ENCODE data around the gene ARHGEF9.

Gene ARHGEF9

GRCh38 chrX:63765712-63766111 is 19.3 kb downstream of the ARHGEF9 start:
- no peak overlapping the region for H3K27ac ChIP-seq (ENCODE audit: low read depth, low read length)
- peaks cover 0 to 4% of the 10 kb centered on the region in 2 donors for H3K27me3 ChIP-seq (ENCODE audit: control insufficient read depth in 1 of 2, insufficient read depth in 2 of 2, low read length in 2 of 2)
- H3K4me1 ChIP-seq (ENCODE audit: insufficient read depth, low read length) = no peaks in the 10 kb centered on the region
- no peaks in the 10 kb centered on the region for H3K9me3 ChIP-seq (ENCODE audit: low read length)
- no peak overlapping the region for H3K4me3 ChIP-seq (ENCODE audit: low read depth in 1 of 2, low read length in 2 of 2)
- no peaks in the 10 kb centered on the region for H3K36me3 ChIP-seq (ENCODE audit: insufficient read depth, low read length)
- no peak overlapping the region for H3K9ac ChIP-seq (ENCODE audit: low read length)

GRCh38 chrX:63764946-63765345 is 20.1 kb downstream of the ARHGEF9 start:
- Histone ChIP-seq H3K27me3 (ENCODE audit: control insufficient read depth in 1 of 2, insufficient read depth in 2 of 2, low read length in 2 of 2) (peaks cover 0 to 8% of the 10 kb centered on the region in 2 donors), H3K4me1 (ENCODE audit: insufficient read depth, low read length) (no peaks in the 10 kb centered on the region)

GRCh38 chrX:63761639-63762038 is 23.4 kb downstream of the ARHGEF9 start:
- no peaks in the 10 kb centered on the region for H3K36me3 ChIP-seq (ENCODE audit: insufficient read depth, low read length)
- no peaks in the 10 kb centered on the region for H3K4me1 ChIP-seq (ENCODE audit: insufficient read depth, low read length)
- H3K9me3 ChIP-seq (ENCODE audit: low read length) = no peaks in the 10 kb centered on the region
- no peak overlapping the region for H3K4me3 ChIP-seq (ENCODE audit: low read depth in 1 of 2, low read length in 2 of 2)
- H3K9ac ChIP-seq (ENCODE audit: low read length) = no peak overlapping the region
- H3K27ac ChIP-seq (ENCODE audit: low read depth, low read length) = no peak overlapping the region
- H3K27me3 ChIP-seq (ENCODE audit: control insufficient read depth in 1 of 2, insufficient read depth in 2 of 2, low read length in 2 of 2) = peaks cover 0 to 8% of the 10 kb centered on the region in 2 donors

More at GRCh38 chrX:63764946-63765345, 20.1 kb downstream of the ARHGEF9 start:
- no peaks in the 10 kb centered on the region for H3K36me3 ChIP-seq (ENCODE audit: insufficient read depth, low read length)
- H3K9ac ChIP-seq (ENCODE audit: low read length) = no peak overlapping the region
- H3K9me3 ChIP-seq (ENCODE audit: low read length) = no peaks in the 10 kb centered on the region
- no peak overlapping the region for H3K27ac ChIP-seq (ENCODE audit: low read depth, low read length)
- H3K4me3 ChIP-seq (ENCODE audit: low read depth in 1 of 2, low read length in 2 of 2) = no peak overlapping the region

GRCh38 chrX:63758011-63758410 is 27.0 kb downstream of the ARHGEF9 start:
- H3K27me3 ChIP-seq (ENCODE audit: control insufficient read depth in 1 of 2, insufficient read depth in 2 of 2, low read length in 2 of 2) = peaks cover 0 to 8% of the 10 kb centered on the region in 2 donors
- H3K9me3 ChIP-seq (ENCODE audit: low read length) = no peaks in the 10 kb centered on the region
- no peak overlapping the region for H3K27ac ChIP-seq (ENCODE audit: low read depth, low read length)
- H3K4me3 ChIP-seq (ENCODE audit: low read depth in 1 of 2, low read length in 2 of 2) = no peak overlapping the region
- H3K4me1 ChIP-seq (ENCODE audit: insufficient read depth, low read length) = peaks cover 4% of the 10 kb centered on the region
- H3K9ac ChIP-seq (ENCODE audit: low read length) = no peak overlapping the region
- no peaks in the 10 kb centered on the region for H3K36me3 ChIP-seq (ENCODE audit: insufficient read depth, low read length)

GRCh38 chrX:63755892-63756291 is 29.1 kb downstream of the ARHGEF9 start:
- Histone ChIP-seq H3K27me3 (ENCODE audit: control insufficient read depth in 1 of 2, insufficient read depth in 2 of 2, low read length in 2 of 2) (peaks cover 0 to 3% of the 10 kb centered on the region in 2 donors), H3K9me3 (ENCODE audit: low read length) (no peaks in the 10 kb centered on the region), H3K36me3 (ENCODE audit: insufficient read depth, low read length) (no peaks in the 10 kb centered on the region), H3K4me3 (ENCODE audit: low read depth in 1 of 2, low read length in 2 of 2) (no peak overlapping the region), H3K4me1 (ENCODE audit: insufficient read depth, low read length) (peaks cover 19% of the 10 kb centered on the region), H3K9ac (ENCODE audit: low read length) (no peak overlapping the region), H3K27ac (ENCODE audit: low read depth, low read length) (no peak overlapping the region)

- Histone ChIP-seq H3K27me3 (ENCODE audit: control insufficient read depth in 1 of 2, insufficient read depth in 2 of 2, low read length in 2 of 2) (peaks cover 0 to under 1% of the 10 kb centered on the region in 2 donors), H3K9me3 (ENCODE audit: low read length) (no peaks in the 10 kb centered on the region), H3K9ac (ENCODE audit: low read length) (peak overlapping the region; percentile 85), H3K36me3 (ENCODE audit: insufficient read depth, low read length) (no peaks in the 10 kb centered on the region), H3K4me1 (ENCODE audit: insufficient read depth, low read length) (peaks cover 23% of the 10 kb centered on the region), H3K27ac (ENCODE audit: low read depth, low read length) (peak overlapping the region; percentile 52), H3K4me3 (ENCODE audit: low read depth in 1 of 2, low read length in 2 of 2) (peak overlapping the region; percentile 7 to 74)
These were observed 30.0 kb downstream of the ARHGEF9 start for GRCh38 chrX:63754860-63755579.

GRCh38 chrX:63754136-63754859 is 30.7 kb downstream of the ARHGEF9 start:
- Histone ChIP-seq H3K27me3 (ENCODE audit: control insufficient read depth in 1 of 2, insufficient read depth in 2 of 2, low read length in 2 of 2) (no peaks in the 10 kb centered on the region), H3K27ac (ENCODE audit: low read depth, low read length) (peak overlapping the region; percentile 52), H3K36me3 (ENCODE audit: insufficient read depth, low read length) (no peaks in the 10 kb centered on the region), H3K9ac (ENCODE audit: low read length) (peak overlapping the region; percentile 85), H3K4me1 (ENCODE audit: insufficient read depth, low read length) (peaks cover 25% of the 10 kb centered on the region), H3K9me3 (ENCODE audit: low read length) (no peaks in the 10 kb centered on the region), H3K4me3 (ENCODE audit: low read depth in 1 of 2, low read length in 2 of 2) (peak overlapping the region; percentile 7 to 74)

GRCh38 chrX:63751481-63751880 is 33.5 kb downstream of the ARHGEF9 start:
- Histone ChIP-seq H3K4me3 (ENCODE audit: low read depth in 1 of 2, low read length in 2 of 2) (no peak overlapping the region), H3K27me3 (ENCODE audit: control insufficient read depth in 1 of 2, insufficient read depth in 2 of 2, low read length in 2 of 2) (no peaks in the 10 kb centered on the region), H3K4me1 (ENCODE audit: insufficient read depth, low read length) (peaks cover 31% of the 10 kb centered on the region), H3K27ac (ENCODE audit: low read depth, low read length) (no peak overlapping the region), H3K9me3 (ENCODE audit: low read length) (no peaks in the 10 kb centered on the region), H3K36me3 (ENCODE audit: insufficient read depth, low read length) (no peaks in the 10 kb centered on the region), H3K9ac (ENCODE audit: low read length) (no peak overlapping the region)

- no peak overlapping the region for H3K9ac ChIP-seq (ENCODE audit: low read length)
- H3K27me3 ChIP-seq (ENCODE audit: control insufficient read depth in 1 of 2, insufficient read depth in 2 of 2, low read length in 2 of 2) = no peaks in the 10 kb centered on the region
- no peak overlapping the region for H3K27ac ChIP-seq (ENCODE audit: low read depth, low read length)
- peaks cover 30% of the 10 kb centered on the region for H3K4me1 ChIP-seq (ENCODE audit: insufficient read depth, low read length)
- H3K9me3 ChIP-seq (ENCODE audit: low read length) = no peaks in the 10 kb centered on the region
- H3K36me3 ChIP-seq (ENCODE audit: insufficient read depth, low read length) = no peaks in the 10 kb centered on the region
- no peak overlapping the region for H3K4me3 ChIP-seq (ENCODE audit: low read depth in 1 of 2, low read length in 2 of 2)
These were observed 34.2 kb downstream of the ARHGEF9 start for GRCh38 chrX:63750811-63751210.

- Histone ChIP-seq H3K4me3 (ENCODE audit: low read depth in 1 of 2, low read length in 2 of 2) (no peak overlapping the region), H3K9me3 (ENCODE audit: low read length) (no peaks in the 10 kb centered on the region), H3K36me3 (ENCODE audit: insufficient read depth, low read length) (no peaks in the 10 kb centered on the region), H3K27ac (ENCODE audit: low read depth, low read length) (no peak overlapping the region), H3K27me3 (ENCODE audit: control insufficient read depth in 1 of 2, insufficient read depth in 2 of 2, low read length in 2 of 2) (no peaks in the 10 kb centered on the region), H3K4me1 (ENCODE audit: insufficient read depth, low read length) (peaks cover 25% of the 10 kb centered on the region), H3K9ac (ENCODE audit: low read length) (no peak overlapping the region)
These were observed 37.7 kb downstream of the ARHGEF9 start for GRCh38 chrX:63747331-63747730.

- no peak overlapping the region for H3K27ac ChIP-seq (ENCODE audit: low read depth, low read length)
- no peaks in the 10 kb centered on the region for H3K27me3 ChIP-seq (ENCODE audit: control insufficient read depth in 1 of 2, insufficient read depth in 2 of 2, low read length in 2 of 2)
- H3K36me3 ChIP-seq (ENCODE audit: insufficient read depth, low read length) = no peaks in the 10 kb centered on the region
- H3K9ac ChIP-seq (ENCODE audit: low read length) = no peak overlapping the region
- no peaks in the 10 kb centered on the region for H3K9me3 ChIP-seq (ENCODE audit: low read length)
- H3K4me1 ChIP-seq (ENCODE audit: insufficient read depth, low read length) = peaks cover 22% of the 10 kb centered on the region
- H3K4me3 ChIP-seq (ENCODE audit: low read depth in 1 of 2, low read length in 2 of 2) = no peak overlapping the region
These were observed 38.3 kb downstream of the ARHGEF9 start for GRCh38 chrX:63746715-63747114.

Measured in muscle layer of colon (tissue), 2 donors.